ENCODE results near the gene HERC4.
"Not testable (repeated sequence)": the region's sequence is repeated elsewhere in the genome, so short reads cannot be mapped to it uniquely, and the experiment has no call there.

HERC4 gene

DNA sequence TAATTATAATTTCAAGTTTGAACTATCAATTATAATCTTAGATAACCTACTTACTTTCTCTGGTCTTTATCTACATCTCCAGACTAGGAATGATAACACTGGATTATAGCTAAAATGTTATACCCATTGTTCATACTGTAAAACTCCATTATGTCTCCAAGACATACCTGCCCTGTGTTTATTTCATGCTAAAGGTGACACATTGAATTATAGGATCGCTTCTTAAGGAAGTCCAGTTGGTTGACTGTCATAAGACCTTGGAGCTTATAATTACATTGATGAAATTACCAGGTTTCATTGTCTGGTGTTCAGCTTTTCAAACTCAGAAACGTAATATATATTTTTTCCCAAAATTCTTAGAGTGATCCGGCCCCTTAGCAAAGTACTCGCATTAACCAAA, 15.5 kb upstream of the HERC4 start:
- no peak for FAIRE-seq

DNA sequence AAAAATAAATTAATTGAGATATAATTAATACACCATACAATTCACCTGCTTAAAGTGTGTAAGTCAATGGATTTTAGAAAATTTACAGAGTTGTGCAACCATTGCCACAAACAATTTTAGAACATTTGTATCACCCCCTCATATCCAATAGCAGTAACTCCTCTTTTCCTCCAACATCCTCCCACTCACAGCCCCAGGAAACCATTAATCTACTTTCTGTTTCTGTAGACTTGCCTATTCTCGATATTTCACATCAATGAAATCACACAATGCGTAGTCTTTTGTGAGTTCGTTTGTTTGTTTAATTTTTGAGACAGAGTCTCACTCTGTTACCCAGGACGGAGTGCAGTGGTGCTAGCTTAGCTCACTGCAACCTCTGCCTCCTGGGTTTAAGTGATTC, 13.7 kb upstream of the HERC4 start:
- FAIRE-seq, result peak; percentile 87
- no peak for DNase-seq (ENCODE audit: insufficient read length, low spot score)

More for the DNA sequence above, 15.5 kb upstream of the HERC4 start:
- DNase-seq (ENCODE audit: insufficient read length, low spot score), result no peak

DNA sequence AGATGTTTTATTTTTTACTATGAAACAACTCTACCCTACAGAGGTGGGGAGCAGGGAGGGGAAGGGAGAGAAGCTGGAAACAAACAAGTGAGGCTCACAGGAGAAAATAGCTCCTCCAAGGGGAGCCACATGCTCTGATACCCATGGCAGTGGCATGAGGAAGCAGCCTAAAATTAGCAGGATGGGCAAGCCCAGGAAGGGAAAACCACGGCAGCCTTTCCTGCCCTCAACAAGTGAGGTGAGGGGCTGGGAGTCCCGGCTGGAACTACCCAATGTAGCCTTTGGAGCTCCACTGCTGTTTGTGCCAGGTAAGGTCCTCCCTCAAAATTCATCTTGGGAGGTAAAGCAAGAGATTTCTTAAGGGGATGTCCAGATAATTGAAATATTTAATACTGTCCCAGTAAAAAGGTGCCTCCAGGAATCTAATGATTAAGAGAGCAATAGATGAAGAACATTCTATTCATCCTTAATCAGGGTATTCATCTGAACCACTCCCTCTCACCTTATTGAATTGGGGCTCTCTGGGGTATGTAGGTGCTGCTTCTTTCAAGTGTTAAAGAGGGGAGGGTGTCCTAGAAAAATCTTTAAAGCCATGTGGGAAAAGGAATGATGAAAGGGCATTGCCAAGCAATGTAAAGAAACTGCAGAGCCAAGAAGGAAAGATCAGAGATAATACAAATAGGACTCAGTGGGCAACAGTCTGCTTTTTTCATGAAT, 12.8 kb upstream of the HERC4 start:
- no peak for FAIRE-seq
- DNase-seq (ENCODE audit: insufficient read length, low spot score), result no peak

GRCh38 chr10:68086910-68087684, 12.0 kb upstream of the HERC4 start:
- DNase-seq (ENCODE audit: insufficient read length, low spot score) (no peak), FAIRE-seq (no peak)

DNA sequence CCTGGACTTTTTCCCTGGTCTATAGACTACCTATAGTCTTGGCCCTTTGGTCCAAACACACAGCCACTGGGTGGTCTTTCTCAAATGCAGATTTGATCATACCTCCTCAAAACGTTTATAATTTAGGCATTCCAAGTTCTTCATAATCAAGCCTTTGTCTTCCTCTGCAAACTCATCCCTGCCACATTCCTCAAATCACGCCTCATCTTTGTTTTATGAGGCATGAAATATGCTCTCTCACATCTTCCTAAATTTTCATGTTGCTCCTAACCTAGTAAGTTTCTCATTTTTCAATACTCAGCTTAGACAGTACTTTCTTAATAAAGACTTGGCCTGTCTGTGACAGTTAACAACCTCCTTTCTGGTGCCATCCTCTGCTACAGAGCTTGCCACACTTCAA, 10.9 kb upstream of the HERC4 start:
- no peak for DNase-seq (ENCODE audit: insufficient read length, low spot score)
- no peak for FAIRE-seq

- DNase-seq (ENCODE audit: insufficient read length, low spot score) (no peak), FAIRE-seq (no peak)
Observed at GRCh38 chr10:68084469-68084868, 9.4 kb upstream of the HERC4 start.

GRCh38 chr10:68083953-68084352, 8.9 kb upstream of the HERC4 start:
- FAIRE-seq (no peak), DNase-seq (ENCODE audit: insufficient read length, low spot score) (no peak)

GRCh38 chr10:68082872-68083271, 7.8 kb upstream of the HERC4 start:
- DNase-seq (ENCODE audit: insufficient read length, low spot score) (no peak), FAIRE-seq (no peak)

DNA sequence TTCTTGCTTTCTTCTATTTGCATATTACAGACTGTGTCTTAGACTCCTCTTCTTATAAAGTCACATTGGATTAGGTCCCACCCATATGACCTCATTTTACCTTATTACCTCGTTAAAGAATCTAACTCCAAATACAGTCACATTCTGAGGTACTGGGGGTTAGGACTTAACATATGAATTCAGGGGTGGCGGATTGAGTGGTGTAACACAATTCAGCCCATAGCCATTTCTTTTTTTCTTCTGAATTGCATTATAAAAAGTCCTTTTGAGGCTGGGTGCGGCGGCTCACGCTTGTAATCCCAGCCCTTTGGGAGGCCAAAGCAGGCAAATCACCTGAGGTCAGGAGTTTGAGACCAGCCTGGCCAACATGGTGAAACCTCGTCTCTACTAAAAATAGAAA, 6.8 kb upstream of the HERC4 start:
- DNase-seq (ENCODE audit: insufficient read length, low spot score), result no peak
- no peak for FAIRE-seq

DNA sequence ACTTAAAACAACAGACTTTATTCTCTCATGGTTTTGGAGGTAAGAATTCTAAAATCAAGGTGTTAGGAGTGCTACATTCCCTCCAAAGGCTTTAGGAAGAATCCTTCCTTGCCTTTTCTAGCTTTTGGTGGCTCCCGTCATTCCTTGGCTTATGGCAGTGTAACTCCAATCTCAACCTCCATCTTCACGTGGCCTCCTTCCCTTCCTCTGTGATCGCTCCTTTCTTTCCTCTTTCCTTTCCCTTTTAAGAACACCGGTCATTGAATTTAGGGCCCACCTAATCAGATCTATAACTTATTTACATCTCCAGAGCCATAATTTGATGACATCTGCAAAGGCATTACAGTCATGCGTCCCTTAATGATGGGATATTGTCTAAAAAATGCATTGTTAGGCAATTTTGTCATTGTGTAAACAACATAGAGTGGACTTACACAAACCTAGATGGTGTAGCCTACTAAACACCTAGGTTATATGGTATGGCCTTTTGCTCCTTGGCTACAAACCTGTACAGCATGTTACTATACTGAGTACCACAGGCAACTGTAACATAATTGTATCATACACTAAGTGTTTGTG, 5.9 kb upstream of the HERC4 start:
- no peak for DNase-seq (ENCODE audit: insufficient read length, low spot score)
- no peak for FAIRE-seq

GRCh38 chr10:68079434-68079833, 4.4 kb upstream of the HERC4 start:
- DNase-seq (ENCODE audit: insufficient read length, low spot score) (no peak), FAIRE-seq (no peak)

DNA sequence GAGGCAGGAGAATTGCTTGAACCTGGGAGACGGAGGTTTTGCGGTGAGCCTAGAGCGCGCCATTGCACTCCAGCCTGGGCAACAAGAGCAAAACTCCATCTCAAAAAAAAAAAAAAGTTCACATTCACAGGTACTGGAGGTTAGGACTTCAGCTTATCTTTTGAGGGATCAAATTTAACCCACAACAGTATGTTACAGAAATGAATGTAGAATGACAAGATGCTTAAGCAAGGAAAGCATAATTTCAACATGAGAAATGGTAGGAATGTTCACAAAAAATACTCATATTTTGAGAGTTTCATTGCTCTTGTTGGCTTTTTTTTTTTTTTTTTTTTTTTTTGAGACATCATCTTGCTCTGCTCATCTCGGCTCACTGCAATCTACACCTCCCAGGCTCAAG, 1.9 kb upstream of the HERC4 start:
- DNase-seq (ENCODE audit: insufficient read length, low spot score), result no peak

DNA sequence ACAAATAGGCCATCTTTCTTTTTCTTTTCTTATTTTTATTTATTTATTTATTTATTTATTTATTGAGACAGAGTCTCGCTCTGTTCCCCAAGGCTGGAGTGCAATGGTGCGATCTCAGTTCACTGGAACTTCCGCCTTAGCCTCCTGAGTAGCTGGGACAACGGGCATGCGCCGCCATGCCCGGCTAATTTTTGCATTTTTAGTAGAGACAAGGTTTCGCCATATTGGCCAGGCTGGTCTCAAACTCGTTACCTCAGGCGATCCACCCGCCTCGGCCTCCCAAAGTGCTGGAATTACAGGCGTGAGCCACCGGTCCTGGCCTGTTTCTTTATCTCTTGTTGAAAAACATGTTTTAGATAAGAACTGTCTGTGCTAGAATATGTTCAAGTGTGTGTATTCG, 998 bp upstream of the HERC4 start:
- FAIRE-seq; DNase-seq (ENCODE audit: insufficient read length, low spot score): not testable (repeated sequence)

More for the DNA sequence above, 1.9 kb upstream of the HERC4 start:
- FAIRE-seq, result no peak

DNA sequence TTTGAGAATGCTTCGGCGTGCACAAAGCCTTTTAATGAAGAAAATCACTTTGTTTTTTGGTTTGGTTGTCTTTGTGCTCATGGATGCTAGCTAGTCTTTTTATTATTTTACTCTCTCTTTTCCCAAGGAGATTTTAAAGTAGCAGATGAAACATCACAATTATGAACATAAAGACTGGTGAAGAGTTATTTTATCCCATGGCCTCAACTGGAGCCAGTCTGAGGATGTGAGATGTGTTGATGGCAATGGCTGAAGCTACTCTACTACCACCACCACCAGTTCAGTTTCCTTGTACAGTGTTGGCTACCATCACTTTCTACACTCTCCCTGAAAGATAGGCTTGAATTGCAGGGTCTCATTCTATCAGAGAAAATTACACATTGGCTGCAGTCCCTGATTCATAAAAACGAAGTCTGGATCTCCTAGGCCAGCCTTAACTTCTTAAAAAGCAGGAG, 494 bp upstream of the HERC4 start:
- DNase-seq (ENCODE audit: insufficient read length, low spot score) (no peak), FAIRE-seq (no peak)

- peak; percentile 65 for FAIRE-seq
- DNase-seq (ENCODE audit: insufficient read length, low spot score), result no peak
Observed at GRCh38 chr10:68074031-68074774, 880 bp downstream of the HERC4 start.

- FAIRE-seq (peak; percentile 8), DNase-seq (ENCODE audit: insufficient read length, low spot score) (no peak)
Observed at GRCh38 chr10:68073631-68074030, 1.5 kb downstream of the HERC4 start.

GRCh38 chr10:68067508-68067907, 7.6 kb downstream of the HERC4 start:
- no peak for DNase-seq (ENCODE audit: insufficient read length, low spot score)
- no peak for FAIRE-seq

GRCh38 chr10:68067029-68067428, 8.1 kb downstream of the HERC4 start:
- FAIRE-seq (no peak), DNase-seq (ENCODE audit: insufficient read length, low spot score) (no peak)

GRCh38 chr10:68053553-68053952, 21.5 kb downstream of the HERC4 start:
- DNase-seq (ENCODE audit: insufficient read length, low spot score) (no peak), FAIRE-seq (no peak)

GRCh38 chr10:68052463-68052862, 22.6 kb downstream of the HERC4 start:
- FAIRE-seq (no peak), DNase-seq (ENCODE audit: insufficient read length, low spot score) (no peak)
